Smooth muscle cell (in vitro differentiated cells): ENCODE data around the gene ITPRID1. TPM values are rescaled to one million over a fixed set of nuclear protein-coding genes. Genes with fewer than 3 reads are reported as not detected.

ENCODE experiments used
- DNase-seq: peaks from one replicate; lab custom pipeline; 2025; ENCODE audit not compliant: unreplicated experiment; lab: John Stamatoyannopoulos, UW
- H2AFZ ChIP-seq: fragments of 200-600 bp; sonication (generic); 2 replicates; pipeline ENCODE4 v1.6.0; 2016; ENCODE audit warnings: antibody characterized with exemption, low read depth, mild to moderate bottlenecking
- H3F3A ChIP-seq: fragments of 200-600 bp; sonication (generic); 2 replicates; pipeline ENCODE4 v1.6.0; 2017; ENCODE audit warnings: antibody characterized with exemption, low read depth
- H3K27ac ChIP-seq: fragments of 200-600 bp; sonication (generic); 2 replicates; pipeline ENCODE4 v1.5.1; 2016; ENCODE audit warnings: low read depth, mild to moderate bottlenecking
- H3K27me3 ChIP-seq: fragments of 200-600 bp; sonication (generic); 2 replicates; pipeline ENCODE4 v1.6.1; 2016; ENCODE audit warnings: low read depth, mild to moderate bottlenecking
- H3K36me3 ChIP-seq: fragments of 200-600 bp; sonication (generic); 2 replicates; pipeline ENCODE4 v1.5.1; 2016; ENCODE audit warnings: low read depth
- H3K4me1 ChIP-seq: fragments of 200-600 bp; sonication (generic); 2 replicates; pipeline ENCODE4 v1.5.1; 2016; ENCODE audit warnings: low read depth
- H3K4me2 ChIP-seq: fragments of 200-600 bp; sonication (generic); 2 replicates; pipeline ENCODE4 v1.6.0; 2016; ENCODE audit warnings: mild to moderate bottlenecking
- H3K4me3 ChIP-seq: fragments of 200-600 bp; sonication (generic); 2 replicates; pipeline ENCODE4 v1.5.1; 2016; ENCODE audit warnings: mild to moderate bottlenecking
- H3K79me2 ChIP-seq: fragments of 200-600 bp; sonication (generic); 2 replicates; pipeline ENCODE4 v1.6.0; 2016; ENCODE audit warnings: low read depth, mild to moderate bottlenecking
- H3K9ac ChIP-seq: fragments of 200-600 bp; sonication (generic); 2 replicates; pipeline ENCODE4 v1.6.0; 2016; ENCODE audit warnings: low read depth
- H3K9me3 ChIP-seq: fragments of 200-600 bp; sonication (generic); replicated peaks from 2 replicates; pipeline ENCODE4 v1.5.1; 2016; ENCODE audit warnings: low read depth
- H4K20me1 ChIP-seq: fragments of 200-600 bp; sonication (generic); 2 replicates; pipeline ENCODE4 v1.6.0; 2016; ENCODE audit warnings: low read depth
- WGBS: methylation state at CpG from one replicate; pipeline ENCODE4 v1.1.7; 2016; ENCODE audit warnings: low lambda C conversion rate; 5-methylcytosine and 5-hydroxymethylcytosine counted together
- polyA plus RNA-seq: library from polyadenylated mRNA; unstranded; fragments of >200 nt; fragmentation: Nextera tagmentation; extraction: Ambion mirVana; gene quantifications from 2 replicates; pipeline ENCODE4 v1.2.1, GENCODE V29; 2016
- total RNA-seq: library from RNA; depleted of rRNA; stranded (reverse); fragments of >200 nt; gene quantifications from 2 replicates; pipeline ENCODE4 v1.2.3, GENCODE V29; 2014
- TF ChIP-seq, protein P1 (sequence below): fragments of 200-600 bp; sonication (generic); IDR thresholded peaks from 2 replicates; pipeline ENCODE4 v1.5.1; 2017; ENCODE audit warnings: borderline replicate concordance, mild to moderate bottlenecking, antibody characterized with exemption; ENCODE audit not compliant: insufficient read depth, poor library complexity, severe bottlenecking

Gene ITPRID1
- total and polyA plus RNA-seq, 2 experiments from 2014 or later, result not detected

DNA sequence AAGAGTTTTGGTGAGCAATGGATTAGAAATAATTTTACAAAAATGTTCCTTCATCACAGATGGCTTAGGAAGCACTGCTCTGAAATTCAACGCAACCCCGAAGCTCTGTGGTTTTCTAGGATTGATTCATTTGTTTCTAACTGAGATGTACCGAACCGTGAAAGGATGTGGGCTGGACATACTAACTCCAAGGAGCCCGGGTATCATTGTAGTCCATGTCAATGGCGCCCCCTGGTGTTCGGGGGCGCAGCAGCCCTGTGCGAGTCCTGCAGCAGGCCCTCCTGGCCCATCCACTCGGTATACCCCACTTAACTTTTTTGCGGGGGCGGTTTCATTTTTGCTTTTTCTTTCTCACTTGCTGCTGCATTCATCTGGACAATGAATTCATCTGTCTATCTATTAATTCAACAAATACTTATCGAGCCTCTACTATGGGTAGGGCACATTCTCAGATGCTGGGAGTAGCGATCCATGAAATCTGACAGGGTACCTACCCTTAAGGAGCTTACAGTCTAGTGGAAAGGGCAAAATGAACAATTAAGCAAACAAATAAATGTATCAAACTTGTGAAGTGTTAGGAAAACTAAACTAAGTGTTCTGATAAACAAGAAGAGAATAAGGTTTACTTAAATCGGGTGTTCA is 25.2 kb upstream of the ITPRID1 start:
- H3K9ac ChIP-seq, result no peak overlapping the region
- no peak overlapping the region for H3K4me2 ChIP-seq
- H3F3A ChIP-seq, result peaks cover 3% of the 10 kb centered on the region
- no peak overlapping the region for H3K4me3 ChIP-seq
- no peaks in the 10 kb centered on the region for H3K79me2 ChIP-seq
- H3K27me3 ChIP-seq, result no peaks in the 10 kb centered on the region
- no peak overlapping the region for H2AFZ ChIP-seq
- WGBS, result 36% methylated on average over 15 of the region's 15 CpGs
- no peak for DNase-seq
- H3K9me3 ChIP-seq, result no peaks in the 10 kb centered on the region
- no peak overlapping the region for H3K27ac ChIP-seq
- TF ChIP-seq, protein P1, sequence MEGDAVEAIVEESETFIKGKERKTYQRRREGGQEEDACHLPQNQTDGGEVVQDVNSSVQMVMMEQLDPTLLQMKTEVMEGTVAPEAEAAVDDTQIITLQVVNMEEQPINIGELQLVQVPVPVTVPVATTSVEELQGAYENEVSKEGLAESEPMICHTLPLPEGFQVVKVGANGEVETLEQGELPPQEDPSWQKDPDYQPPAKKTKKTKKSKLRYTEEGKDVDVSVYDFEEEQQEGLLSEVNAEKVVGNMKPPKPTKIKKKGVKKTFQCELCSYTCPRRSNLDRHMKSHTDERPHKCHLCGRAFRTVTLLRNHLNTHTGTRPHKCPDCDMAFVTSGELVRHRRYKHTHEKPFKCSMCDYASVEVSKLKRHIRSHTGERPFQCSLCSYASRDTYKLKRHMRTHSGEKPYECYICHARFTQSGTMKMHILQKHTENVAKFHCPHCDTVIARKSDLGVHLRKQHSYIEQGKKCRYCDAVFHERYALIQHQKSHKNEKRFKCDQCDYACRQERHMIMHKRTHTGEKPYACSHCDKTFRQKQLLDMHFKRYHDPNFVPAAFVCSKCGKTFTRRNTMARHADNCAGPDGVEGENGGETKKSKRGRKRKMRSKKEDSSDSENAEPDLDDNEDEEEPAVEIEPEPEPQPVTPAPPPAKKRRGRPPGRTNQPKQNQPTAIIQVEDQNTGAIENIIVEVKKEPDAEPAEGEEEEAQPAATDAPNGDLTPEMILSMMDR, result peak; percentile 76
- no peaks in the 10 kb centered on the region for H3K4me1 ChIP-seq
- no peaks in the 10 kb centered on the region for H3K36me3 ChIP-seq
- H4K20me1 ChIP-seq, result no peaks in the 10 kb centered on the region

DNA sequence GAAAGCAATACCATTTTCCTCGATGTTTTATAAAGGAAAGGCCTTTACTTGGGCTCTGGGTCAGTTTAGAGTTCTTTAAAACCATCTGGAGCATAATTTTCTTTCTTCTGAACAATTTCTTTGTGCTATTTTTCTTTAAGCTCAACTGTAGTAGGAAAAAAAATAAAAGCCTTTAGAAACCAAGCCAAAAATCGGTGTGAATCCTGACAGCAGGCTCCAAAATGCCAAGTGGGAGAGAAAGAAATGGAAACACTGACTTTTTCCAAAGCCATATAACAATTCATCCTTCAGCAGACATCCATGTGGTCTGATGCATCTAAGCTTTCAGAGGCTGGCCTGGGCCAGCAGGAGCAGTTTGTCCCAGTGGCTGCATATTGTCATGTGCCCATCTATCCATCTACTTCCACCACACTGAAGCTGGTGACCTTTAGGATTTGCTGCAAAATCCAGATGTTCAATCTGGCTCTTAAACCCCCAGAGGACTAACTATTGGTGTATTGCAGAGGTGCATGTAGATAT is 23.0 kb upstream of the ITPRID1 start:
- no peak overlapping the region for H3K4me2 ChIP-seq
- no peak overlapping the region for H3K9ac ChIP-seq
- WGBS, result 77% methylated on average over 2 of the region's 2 CpGs
- TF ChIP-seq, protein P1, result no peak
- no peaks in the 10 kb centered on the region for H3K36me3 ChIP-seq
- H3K4me3 ChIP-seq, result no peak overlapping the region
- peaks cover 5% of the 10 kb centered on the region for H3K4me1 ChIP-seq
- no peaks in the 10 kb centered on the region for H4K20me1 ChIP-seq
- H3F3A ChIP-seq, result peaks cover 3% of the 10 kb centered on the region
- H3K79me2 ChIP-seq, result no peaks in the 10 kb centered on the region
- no peak overlapping the region for H3K27ac ChIP-seq
- DNase-seq, result no peak
- no peaks in the 10 kb centered on the region for H3K9me3 ChIP-seq
- no peak overlapping the region for H2AFZ ChIP-seq
- peaks cover under 1% of the 10 kb centered on the region for H3K27me3 ChIP-seq

- H3K27ac ChIP-seq, result no peak overlapping the region
- TF ChIP-seq, protein P1, result no peak
- H3K4me1 ChIP-seq, result peaks cover 5% of the 10 kb centered on the region
- no peaks in the 10 kb centered on the region for H3K36me3 ChIP-seq
- no peak overlapping the region for H3K9ac ChIP-seq
- H3F3A ChIP-seq, result no peaks in the 10 kb centered on the region
- no peak overlapping the region for H3K4me3 ChIP-seq
- H3K27me3 ChIP-seq, result peaks cover 13% of the 10 kb centered on the region
- H4K20me1 ChIP-seq, result no peaks in the 10 kb centered on the region
- H3K79me2 ChIP-seq, result no peaks in the 10 kb centered on the region
- no peak overlapping the region for H2AFZ ChIP-seq
- H3K9me3 ChIP-seq, result no peaks in the 10 kb centered on the region
- 97% methylated on average over 4 of the region's 4 CpGs for WGBS
- H3K4me2 ChIP-seq, result no peak overlapping the region
- DNase-seq, result no peak
These were observed 21.8 kb upstream of the ITPRID1 start for GRCh38 chr7:31492086-31492485.

- no peaks in the 10 kb centered on the region for H3K79me2 ChIP-seq
- peak overlapping the region; percentile 54 for H3K4me2 ChIP-seq
- peaks cover 5% of the 10 kb centered on the region for H3K4me1 ChIP-seq
- H3K27me3 ChIP-seq, result peaks cover 16% of the 10 kb centered on the region
- whole genome bisulfite sequencing, result 12% methylated on average over 3 of the region's 3 CpGs
- H4K20me1 ChIP-seq, result no peaks in the 10 kb centered on the region
- H3K36me3 ChIP-seq, result no peaks in the 10 kb centered on the region
- H3K9me3 ChIP-seq, result no peaks in the 10 kb centered on the region
- DNase-seq, result no peak
- peak overlapping the region; percentile 53 for H3K27ac ChIP-seq
- no peak overlapping the region for H3K4me3 ChIP-seq
- no peak overlapping the region for H2AFZ ChIP-seq
- no peak overlapping the region for H3K9ac ChIP-seq
- H3F3A ChIP-seq, result no peaks in the 10 kb centered on the region
- TF ChIP-seq, protein P1, result no peak
These were observed 20.1 kb upstream of the ITPRID1 start for GRCh38 chr7:31493714-31494181.
